ENCODE measurements around the gene GREB1.
A peak's percentile ranks its signal among the peaks of the same experiment; 100 is the strongest.

GREB1 gene

DNA sequence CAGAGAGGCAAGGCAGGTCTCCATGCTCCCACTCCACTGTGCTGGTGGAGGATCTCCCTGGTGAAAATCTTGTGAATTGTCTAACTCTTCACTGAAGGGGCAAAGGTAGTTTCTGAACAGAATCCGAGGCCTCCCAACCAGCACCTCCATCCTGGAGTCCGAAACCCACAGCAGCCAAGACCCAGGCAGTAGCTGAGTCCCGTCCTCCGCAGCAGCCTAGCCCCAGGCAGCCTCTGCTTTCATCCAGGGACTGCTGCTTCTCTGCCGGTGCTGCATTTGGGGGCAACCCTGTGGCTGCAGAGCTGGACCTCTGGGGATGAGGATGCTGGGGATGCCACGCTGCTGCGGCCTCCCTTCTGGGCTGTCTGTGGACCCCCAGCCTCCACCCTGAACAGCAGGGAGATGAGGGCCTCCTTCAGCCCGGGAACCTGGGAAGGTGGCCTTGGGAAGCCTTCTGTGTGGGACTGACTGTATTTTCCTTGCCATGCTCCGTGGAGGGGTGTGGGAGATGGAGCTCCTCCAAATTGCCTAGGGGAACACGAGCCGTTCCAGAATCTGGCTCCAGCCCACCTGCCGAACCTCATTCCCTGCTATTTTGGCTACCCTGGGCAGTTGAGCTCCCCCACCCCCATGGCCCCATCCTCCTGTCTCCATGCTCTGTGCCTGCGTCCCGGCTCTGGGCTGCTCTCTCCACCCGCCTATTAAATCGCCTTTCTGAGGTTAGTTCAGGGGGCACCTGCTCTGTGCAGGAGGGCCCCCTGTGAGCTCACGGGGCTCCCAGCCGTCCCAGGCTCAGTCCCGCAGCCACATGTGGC, 48.2 kb downstream of the GREB1 start:
- H3K36me3 Mint-ChIP-seq (ENCODE audit: low read depth), result no peaks in the 10 kb centered on the region
- H3K27ac Mint-ChIP-seq, result no peak overlapping the region
- no peak for DNase-seq (ENCODE audit: low spot score)
- H3K9me3 Mint-ChIP-seq, result no peaks in the 10 kb centered on the region
- no peak overlapping the region for H3K4me3 Mint-ChIP-seq
- peaks cover 3% of the 10 kb centered on the region for H3K4me1 Mint-ChIP-seq (ENCODE audit: low read depth)
- no peaks in the 10 kb centered on the region for H3K27me3 Mint-ChIP-seq (ENCODE audit: low read depth)

DNA sequence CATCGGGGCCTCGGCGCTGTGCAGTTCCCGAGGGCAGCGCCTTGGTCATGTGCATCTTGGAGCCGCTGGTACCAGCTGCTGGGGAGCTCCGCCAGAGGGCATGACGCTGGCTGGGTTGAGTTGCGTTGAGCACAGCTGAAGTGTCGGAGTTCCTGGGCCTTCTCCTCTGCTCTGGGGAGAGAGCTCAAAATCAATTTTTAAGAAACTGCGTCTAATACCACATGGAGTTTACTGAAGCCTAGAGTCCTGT, 48.7 kb downstream of the GREB1 start:
- no peak overlapping the region for H3K27ac Mint-ChIP-seq
- peaks cover 3% of the 10 kb centered on the region for H3K4me1 Mint-ChIP-seq (ENCODE audit: low read depth)
- no peak overlapping the region for H3K4me3 Mint-ChIP-seq
- H3K27me3 Mint-ChIP-seq (ENCODE audit: low read depth), result no peaks in the 10 kb centered on the region
- H3K9me3 Mint-ChIP-seq, result no peaks in the 10 kb centered on the region
- no peak for DNase-seq (ENCODE audit: low spot score)
- H3K36me3 Mint-ChIP-seq (ENCODE audit: low read depth), result no peaks in the 10 kb centered on the region

DNA sequence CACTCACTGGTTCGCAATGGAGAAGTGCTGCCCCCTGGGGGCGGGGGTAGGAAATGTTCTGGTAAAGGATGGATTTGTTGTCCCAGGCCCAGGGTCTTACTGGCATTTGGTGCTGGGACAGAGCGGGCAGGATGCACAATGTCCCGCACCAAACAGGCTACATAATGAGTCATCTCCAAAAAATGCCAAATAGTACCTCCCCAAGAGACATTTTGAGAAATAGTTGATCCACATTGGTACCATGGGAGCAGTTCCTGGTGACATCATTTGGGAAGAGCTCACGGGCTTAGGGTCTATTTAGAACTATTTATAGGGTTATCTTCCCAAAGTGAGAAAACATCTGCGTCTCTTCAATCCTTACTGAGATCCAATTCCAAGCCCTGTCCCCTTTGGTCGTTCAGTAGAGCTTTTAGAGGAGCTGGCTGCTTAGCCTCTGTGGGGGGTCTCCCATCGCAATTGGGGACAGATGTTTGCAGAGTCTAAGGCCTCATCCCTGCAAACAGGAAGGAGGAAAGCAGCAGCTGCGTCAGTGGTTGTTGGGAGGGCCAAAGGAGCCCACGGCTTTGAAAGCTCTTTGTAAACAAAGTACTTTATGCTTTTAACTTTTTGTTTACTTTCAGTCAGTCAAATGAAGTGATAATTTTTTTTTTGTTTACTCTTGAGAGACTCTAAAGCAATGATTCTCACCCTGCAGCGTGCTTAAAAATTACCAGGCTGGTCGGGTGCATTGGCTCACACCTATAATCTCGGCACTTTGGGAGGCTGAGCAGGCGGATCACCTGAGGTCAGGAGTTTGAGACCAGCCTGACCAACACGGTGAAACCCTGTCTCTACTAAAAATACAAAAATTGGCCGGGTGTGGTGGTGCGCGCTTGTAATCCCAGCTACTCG, 49.3 kb downstream of the GREB1 start:
- no peak overlapping the region for H3K27ac Mint-ChIP-seq
- no peak overlapping the region for H3K4me3 Mint-ChIP-seq
- no peaks in the 10 kb centered on the region for H3K9me3 Mint-ChIP-seq
- H3K4me1 Mint-ChIP-seq (ENCODE audit: low read depth), result peaks cover 3% of the 10 kb centered on the region
- H3K36me3 Mint-ChIP-seq (ENCODE audit: low read depth), result no peaks in the 10 kb centered on the region
- DNase-seq (ENCODE audit: low spot score), result peak; percentile 48
- H3K27me3 Mint-ChIP-seq (ENCODE audit: low read depth), result no peaks in the 10 kb centered on the region

DNA sequence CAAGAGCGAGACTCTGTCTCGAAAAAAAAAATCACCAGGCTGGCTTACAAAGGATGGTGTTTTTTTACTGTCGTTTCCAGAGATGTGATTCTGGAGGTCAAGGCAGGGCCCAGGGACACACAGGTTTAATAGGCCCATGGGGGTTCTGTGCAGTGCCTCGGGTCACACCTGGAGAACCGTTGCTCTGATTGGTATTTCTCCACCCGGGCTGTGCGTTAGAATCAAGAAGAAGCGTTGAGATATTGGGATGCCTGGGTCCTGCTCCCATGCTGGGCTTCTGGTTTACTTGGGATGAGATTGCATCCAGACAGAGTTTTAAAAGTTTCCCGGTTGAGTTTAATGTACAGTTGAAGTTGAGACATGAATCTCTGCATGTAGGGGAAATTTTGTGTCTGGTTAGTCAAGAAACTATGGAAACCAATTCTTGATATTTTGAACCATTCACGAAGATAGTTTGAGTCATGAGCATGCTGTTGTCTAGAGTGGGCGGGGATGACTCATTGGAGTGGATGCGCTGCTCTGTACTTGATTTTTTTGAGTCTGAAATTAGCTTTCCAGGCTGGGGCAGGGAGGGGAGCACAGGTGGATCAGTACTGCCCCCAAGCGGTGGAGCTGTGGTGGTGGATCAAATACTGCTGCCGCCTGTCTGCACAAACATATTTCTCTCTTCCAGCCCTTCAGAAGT, 50.1 kb downstream of the GREB1 start:
- peaks cover 3% of the 10 kb centered on the region for H3K4me1 Mint-ChIP-seq (ENCODE audit: low read depth)
- no peak overlapping the region for H3K4me3 Mint-ChIP-seq
- no peaks in the 10 kb centered on the region for H3K27me3 Mint-ChIP-seq (ENCODE audit: low read depth)
- no peaks in the 10 kb centered on the region for H3K9me3 Mint-ChIP-seq
- H3K36me3 Mint-ChIP-seq (ENCODE audit: low read depth), result no peaks in the 10 kb centered on the region
- peak; percentile 91 for DNase-seq (ENCODE audit: low spot score)
- H3K27ac Mint-ChIP-seq, result no peak overlapping the region

DNA sequence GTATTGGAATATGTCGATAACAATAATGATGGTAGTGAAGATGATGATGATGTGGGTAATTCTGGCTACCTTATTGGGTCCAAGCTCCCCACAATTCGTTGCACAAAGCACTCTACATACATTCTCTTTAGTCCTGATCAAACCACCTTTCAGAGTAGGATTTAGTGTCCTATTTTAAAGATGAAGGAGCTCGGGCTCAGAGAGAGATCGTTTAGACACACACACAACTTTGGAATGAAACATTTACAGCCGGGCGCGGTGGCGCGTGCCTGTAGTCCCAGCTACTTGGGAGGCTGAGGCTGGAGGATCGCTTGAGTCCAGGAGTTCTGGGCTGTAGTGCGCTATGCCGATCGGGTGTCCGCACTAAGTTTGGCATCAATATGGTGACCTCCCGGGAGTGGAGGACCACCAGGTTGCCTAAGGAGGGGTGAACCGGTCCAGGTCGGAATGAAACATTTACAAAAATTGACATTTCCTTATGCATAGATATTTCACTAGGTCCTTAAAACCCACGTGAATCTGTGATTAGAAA, 50.7 kb downstream of the GREB1 start:
- no peak for DNase-seq (ENCODE audit: low spot score)
- H3K9me3 Mint-ChIP-seq, result no peaks in the 10 kb centered on the region
- H3K27me3 Mint-ChIP-seq (ENCODE audit: low read depth), result no peaks in the 10 kb centered on the region
- H3K4me1 Mint-ChIP-seq (ENCODE audit: low read depth), result peaks cover 3% of the 10 kb centered on the region
- no peak overlapping the region for H3K27ac Mint-ChIP-seq
- H3K36me3 Mint-ChIP-seq (ENCODE audit: low read depth), result no peaks in the 10 kb centered on the region
- H3K4me3 Mint-ChIP-seq, result no peak overlapping the region

DNA sequence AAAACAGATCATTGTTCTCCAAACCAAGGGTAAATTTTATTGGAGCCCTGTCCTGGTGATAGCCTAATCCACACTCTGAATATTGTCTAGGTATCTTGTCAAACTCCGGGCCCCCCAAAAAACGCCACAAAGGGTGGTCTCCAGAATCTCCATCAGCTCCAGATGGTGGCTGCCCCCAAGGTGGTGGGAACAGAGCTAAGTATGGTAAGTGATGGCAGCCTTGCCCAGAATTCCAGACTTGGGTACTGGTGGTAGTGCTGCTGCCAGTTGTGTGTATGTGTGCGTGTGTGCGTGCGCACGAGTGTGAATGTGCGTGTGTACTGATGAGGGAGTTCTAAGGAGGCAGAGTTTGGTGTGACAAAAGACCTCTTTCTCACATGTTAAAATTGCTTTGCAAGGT, 51.2 kb downstream of the GREB1 start:
- Mint-ChIP-seq H3K4me3 (no peak overlapping the region), H3K27ac (no peak overlapping the region), H3K36me3 (ENCODE audit: low read depth) (no peaks in the 10 kb centered on the region), H3K27me3 (ENCODE audit: low read depth) (no peaks in the 10 kb centered on the region), H3K4me1 (ENCODE audit: low read depth) (peaks cover 3% of the 10 kb centered on the region), H3K9me3 (no peaks in the 10 kb centered on the region)
- no peak for DNase-seq (ENCODE audit: low spot score)

DNA sequence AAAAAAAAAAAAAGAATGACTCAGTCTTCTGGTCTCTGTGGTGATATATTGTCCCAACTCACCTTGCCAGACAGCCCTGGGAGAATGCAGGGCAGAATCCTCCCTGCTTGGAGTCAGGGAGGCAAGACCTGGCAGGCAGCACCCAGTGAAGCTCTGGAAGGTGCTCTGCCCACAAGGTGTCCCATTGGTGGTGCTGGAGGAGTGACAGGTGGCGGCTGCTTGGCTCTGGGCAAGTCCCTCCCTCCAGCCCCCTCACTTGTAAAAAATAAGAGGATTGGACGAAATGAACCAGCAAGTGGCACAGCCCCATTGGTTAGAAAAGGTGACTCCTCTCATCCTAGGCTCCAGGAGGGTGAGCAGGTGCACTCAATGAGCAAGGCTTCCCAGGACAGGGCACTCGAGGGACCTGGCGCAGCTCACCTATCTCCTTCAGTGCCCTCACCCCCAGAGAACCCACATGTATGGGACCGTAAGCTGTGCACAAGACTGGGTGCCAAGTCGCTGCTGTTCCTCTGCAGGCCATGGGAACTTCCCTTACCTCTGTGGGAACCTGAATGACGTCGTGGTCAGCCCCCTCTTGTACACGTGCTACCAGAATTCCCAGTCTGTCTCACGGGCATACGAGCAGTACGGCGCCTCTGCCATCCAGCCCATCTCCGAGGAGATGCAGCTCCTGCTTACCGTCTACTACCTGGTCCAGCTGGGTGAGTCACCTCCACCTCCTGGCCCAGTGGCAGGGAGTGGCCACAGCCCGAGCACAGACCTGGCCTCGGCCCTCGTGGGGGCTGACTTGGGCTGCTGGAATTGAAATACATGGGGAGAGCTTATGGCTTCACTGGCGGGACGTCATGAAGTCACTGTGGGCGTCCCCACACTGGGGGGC, 54.6 kb downstream of the GREB1 start:
- Mint-ChIP-seq H3K27me3 (ENCODE audit: low read depth) (no peaks in the 10 kb centered on the region), H3K27ac (no peak overlapping the region), H3K36me3 (ENCODE audit: low read depth) (no peaks in the 10 kb centered on the region), H3K9me3 (no peaks in the 10 kb centered on the region), H3K4me3 (no peak overlapping the region), H3K4me1 (ENCODE audit: low read depth) (peaks cover 3% of the 10 kb centered on the region)
- no peak for DNase-seq (ENCODE audit: low spot score)

DNA sequence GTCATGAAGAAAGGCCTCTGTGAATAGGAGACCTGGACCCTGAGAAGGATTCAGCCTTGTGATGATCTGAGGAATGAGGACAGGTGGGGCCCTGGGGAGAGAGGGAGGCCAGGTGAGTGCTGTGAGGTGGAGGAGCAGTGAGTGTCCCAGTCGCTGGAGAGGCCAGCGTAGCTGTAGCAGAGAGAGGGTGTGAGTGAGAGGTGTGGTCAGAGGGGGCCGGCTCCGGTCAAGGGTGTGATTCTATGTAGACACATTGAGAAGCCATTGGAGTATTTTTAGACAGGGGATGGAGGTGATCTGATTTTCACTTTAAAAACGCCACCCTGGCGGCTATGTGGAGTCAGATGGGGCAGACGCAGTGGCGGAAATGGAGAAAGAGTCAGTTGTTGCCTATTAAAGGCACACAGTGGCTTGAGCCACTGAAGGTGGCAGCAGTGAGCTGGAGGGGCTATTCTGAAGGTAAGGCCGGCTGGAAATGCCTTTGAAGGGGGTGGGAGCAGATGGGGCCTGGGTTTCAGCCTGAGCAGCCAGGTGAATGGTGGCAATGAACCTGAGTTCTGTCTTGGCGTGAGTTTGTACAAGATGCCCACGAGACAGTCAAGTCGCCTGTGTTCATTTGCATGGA, 55.6 kb downstream of the GREB1 start:
- H3K27me3 Mint-ChIP-seq (ENCODE audit: low read depth), result no peaks in the 10 kb centered on the region
- no peaks in the 10 kb centered on the region for H3K36me3 Mint-ChIP-seq (ENCODE audit: low read depth)
- H3K4me1 Mint-ChIP-seq (ENCODE audit: low read depth), result no peaks in the 10 kb centered on the region
- no peak overlapping the region for H3K4me3 Mint-ChIP-seq
- no peak for DNase-seq (ENCODE audit: low spot score)
- no peak overlapping the region for H3K27ac Mint-ChIP-seq
- no peaks in the 10 kb centered on the region for H3K9me3 Mint-ChIP-seq

DNA sequence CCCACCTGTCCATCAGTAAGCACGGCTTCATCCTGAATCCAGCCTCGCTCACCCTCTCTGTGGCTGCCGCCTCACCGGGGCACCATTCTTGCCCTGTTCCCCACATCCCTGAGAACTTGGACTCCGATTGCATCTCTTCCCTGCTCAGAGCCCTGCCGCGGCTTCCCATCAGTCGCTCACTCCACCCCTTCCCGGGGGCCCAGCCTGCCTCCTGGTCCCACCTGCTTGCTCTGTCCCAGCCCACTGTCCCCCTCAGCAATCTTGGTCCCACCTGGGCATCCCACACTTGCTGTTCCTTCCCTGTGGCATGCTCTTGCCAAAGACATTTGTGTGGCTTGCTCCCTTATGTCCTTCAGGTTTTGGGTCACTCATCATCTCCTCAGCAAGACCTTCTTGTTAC, 56.3 kb downstream of the GREB1 start:
- Mint-ChIP-seq H3K27me3 (ENCODE audit: low read depth) (no peaks in the 10 kb centered on the region), H3K9me3 (no peaks in the 10 kb centered on the region), H3K4me1 (ENCODE audit: low read depth) (no peaks in the 10 kb centered on the region), H3K36me3 (ENCODE audit: low read depth) (no peaks in the 10 kb centered on the region), H3K27ac (no peak overlapping the region), H3K4me3 (no peak overlapping the region)
- no peak for DNase-seq (ENCODE audit: low spot score)

DNA sequence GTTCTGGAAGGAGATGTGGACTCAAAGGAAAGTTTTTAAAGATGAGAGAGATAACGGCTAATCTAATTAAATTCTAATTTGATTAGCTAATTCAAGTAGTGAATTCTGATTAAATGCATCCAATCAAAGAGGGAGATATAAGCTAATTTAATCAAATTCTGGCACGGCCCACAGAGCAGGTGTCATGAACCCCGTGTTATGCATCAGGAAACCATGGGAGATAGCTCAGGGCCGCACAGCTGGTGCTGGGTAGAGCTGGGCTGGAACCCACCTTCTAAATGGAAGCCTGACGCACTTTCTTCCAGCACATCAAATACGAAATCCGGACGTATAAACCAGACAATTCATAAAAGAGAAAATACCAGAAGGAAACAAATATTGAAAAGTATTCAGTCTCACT, 57.2 kb downstream of the GREB1 start:
- Mint-ChIP-seq H3K36me3 (ENCODE audit: low read depth) (no peaks in the 10 kb centered on the region), H3K27me3 (ENCODE audit: low read depth) (no peaks in the 10 kb centered on the region), H3K9me3 (no peaks in the 10 kb centered on the region), H3K4me1 (ENCODE audit: low read depth) (no peaks in the 10 kb centered on the region), H3K4me3 (no peak overlapping the region), H3K27ac (no peak overlapping the region)
- DNase-seq (ENCODE audit: low spot score), result no peak

DNA sequence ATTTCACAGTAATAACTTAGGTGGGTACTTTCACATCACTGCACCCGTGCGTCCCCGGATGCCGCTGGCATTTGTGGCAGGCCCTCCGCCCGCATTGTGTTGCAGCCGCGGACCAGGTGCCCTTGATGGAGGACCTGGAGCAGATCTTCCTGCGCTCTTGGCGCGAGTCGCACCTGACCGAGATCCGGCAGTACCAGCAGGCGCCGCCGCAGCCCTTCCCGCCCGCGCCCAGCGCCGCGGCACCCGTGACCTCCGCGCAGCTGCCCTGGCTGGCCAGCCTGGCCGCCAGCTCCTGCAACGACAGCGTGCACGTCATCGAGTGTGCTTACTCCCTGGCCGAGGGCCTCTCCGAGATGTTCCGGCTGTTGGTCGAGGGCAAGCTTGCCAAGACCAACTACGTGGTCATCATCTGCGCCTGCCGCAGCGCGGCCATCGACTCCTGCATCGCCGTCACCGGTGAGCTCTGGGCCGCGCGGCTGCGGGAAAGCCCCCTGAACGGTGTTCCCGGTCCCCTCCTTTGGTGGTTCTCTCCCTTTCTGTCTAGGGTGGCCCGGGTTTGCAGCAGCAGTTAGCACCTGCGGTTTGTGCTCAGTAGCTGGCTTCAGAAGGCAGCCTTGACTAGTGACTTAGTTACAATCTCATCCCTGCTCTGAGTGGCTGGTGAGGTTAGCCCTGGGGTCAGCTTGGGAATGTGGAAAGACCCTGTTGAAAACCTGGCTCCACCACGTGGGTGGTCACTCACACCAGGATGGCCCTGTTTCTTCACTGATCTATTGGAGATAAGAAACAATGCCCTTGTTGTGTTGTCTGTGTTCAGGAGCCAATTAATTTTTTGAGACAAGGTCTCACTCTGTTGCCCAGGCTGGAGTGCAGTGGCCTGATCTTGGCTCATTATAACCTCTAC, 59.1 kb downstream of the GREB1 start:
- Mint-ChIP-seq H3K4me1 (ENCODE audit: low read depth) (no peaks in the 10 kb centered on the region), H3K27me3 (ENCODE audit: low read depth) (no peaks in the 10 kb centered on the region), H3K4me3 (no peak overlapping the region), H3K36me3 (ENCODE audit: low read depth) (no peaks in the 10 kb centered on the region), H3K27ac (no peak overlapping the region), H3K9me3 (no peaks in the 10 kb centered on the region)
- DNase-seq (ENCODE audit: low spot score), result no peak

DNA sequence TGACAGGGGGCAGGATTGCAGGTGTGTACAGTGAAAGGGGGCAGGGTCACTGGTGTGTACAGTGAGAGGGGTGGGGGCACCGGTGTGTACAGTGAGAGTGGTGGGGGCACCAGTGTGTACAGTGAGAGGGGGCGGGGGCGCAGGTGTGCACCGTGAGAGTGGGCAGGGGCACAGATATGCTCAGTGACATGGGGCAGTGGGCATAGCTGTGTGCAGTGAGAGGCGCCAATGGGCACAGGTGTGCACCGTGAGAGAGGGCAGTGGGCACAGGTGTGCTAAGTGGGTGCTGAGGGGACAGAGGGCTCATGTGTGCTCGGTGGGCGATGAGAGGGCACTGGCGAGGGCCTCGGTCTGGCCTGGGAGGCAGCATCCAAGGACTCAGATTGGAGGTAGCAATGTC, 63.0 kb downstream of the GREB1 start:
- H3K9me3 Mint-ChIP-seq, result no peaks in the 10 kb centered on the region
- no peaks in the 10 kb centered on the region for H3K36me3 Mint-ChIP-seq (ENCODE audit: low read depth)
- no peaks in the 10 kb centered on the region for H3K4me1 Mint-ChIP-seq (ENCODE audit: low read depth)
- H3K27me3 Mint-ChIP-seq (ENCODE audit: low read depth), result no peaks in the 10 kb centered on the region
- H3K4me3 Mint-ChIP-seq, result no peak overlapping the region
- H3K27ac Mint-ChIP-seq, result no peak overlapping the region
- DNase-seq (ENCODE audit: low spot score), result no peak
